HEK293T (cell line): ENCODE data around the gene TBC1D5.

Experiments used
- ARNT ChIP-seq: fragments of 450-650 bp; IDR thresholded peaks from 2 replicates; pipeline ENCODE4 v1.6.1; 2017; ENCODE audit warnings: mild to moderate bottlenecking
- BHLHE40 ChIP-seq: fragments of 450-650 bp; IDR thresholded peaks from 2 replicates; pipeline ENCODE4 v1.6.1; 2016; ENCODE audit warnings: mild to moderate bottlenecking, moderate library complexity, borderline replicate concordance
- CTBP1 ChIP-seq: fragments of 450-650 bp; IDR thresholded peaks from 2 replicates; pipeline ENCODE4 v1.6.1; 2016; ENCODE audit warnings: borderline replicate concordance
- ELF4 ChIP-seq: fragments of 450-650 bp; IDR thresholded peaks from 2 replicates; pipeline ENCODE4 v1.6.1; 2017; ENCODE audit warnings: antibody characterized with exemption
- FOXA1 ChIP-seq: fragments of 450-650 bp; IDR thresholded peaks from 2 replicates; pipeline ENCODE4 v1.6.1; 2016; ENCODE audit warnings: mild to moderate bottlenecking
- FOXK2 ChIP-seq: fragments of 450-650 bp; IDR thresholded peaks from 2 replicates; pipeline ENCODE4 v1.6.1; 2016; ENCODE audit warnings: mild to moderate bottlenecking
- FOXM1 ChIP-seq: fragments of 450-650 bp; IDR thresholded peaks from 2 replicates; pipeline ENCODE4 v1.6.1; 2017; ENCODE audit warnings: mild to moderate bottlenecking, borderline replicate concordance
- L3MBTL2 ChIP-seq: fragments of 450-650 bp; conservative IDR thresholded peaks from 2 replicates; pipeline ENCODE4 v1.6.1; 2016; ENCODE audit warnings: mild to moderate bottlenecking
- LEF1 ChIP-seq: fragments of 450-650 bp; IDR thresholded peaks from 2 replicates; pipeline ENCODE4 v1.6.1; 2017; ENCODE audit warnings: mild to moderate bottlenecking, borderline replicate concordance
- NFRKB ChIP-seq: fragments of 450-650 bp; IDR thresholded peaks from 2 replicates; pipeline ENCODE4 v1.6.1; 2016; ENCODE audit warnings: mild to moderate bottlenecking, moderate library complexity
- SP1 ChIP-seq: fragments of 450-650 bp; IDR thresholded peaks from 2 replicates; pipeline ENCODE4 v1.6.1; 2017
- SUZ12 ChIP-seq: fragments of 450-650 bp; IDR thresholded peaks from 2 replicates; pipeline ENCODE4 v1.6.1; 2016; ENCODE audit warnings: mild to moderate bottlenecking
- TARDBP ChIP-seq: fragments of 450-650 bp; IDR thresholded peaks from 2 replicates; pipeline ENCODE4 v1.6.1; 2016

GRCh38 chr3:17664923-17665322 is 77.5 kb downstream of the TBC1D5 start:
- TF ChIP-seq SP1 (no peak), LEF1 (no peak), SUZ12 (no peak), BHLHE40 (no peak), FOXM1 (no peak), L3MBTL2 (no peak), ELF4 (no peak), TARDBP (no peak), CTBP1 (no peak), FOXK2 (no peak), ARNT (no peak), FOXA1 (no peak), NFRKB (no peak)
